GM23338 (cell line): ENCODE results near the gene TMEM50A.
"Not testable (repeated sequence)": the region's sequence is repeated elsewhere in the genome, so short reads cannot be mapped to it uniquely, and the experiment has no call there.

Source experiments
- CREB1 ChIP-seq: fragments of 250-450 bp; sonication (Bioruptor Pico); IDR thresholded peaks from 2 replicates; pipeline ENCODE4 v1.5.0; 2020; ENCODE audit warnings: low read depth, mild to moderate bottlenecking, moderate library complexity
- CTCF ChIP-seq, 2 experiments: fragments of 200-600 bp in 1 of 2; sonication (generic) in 1 of 2; conservative IDR thresholded peaks; 2 replicates each; pipeline versions ENCODE4 v1.5.1 to v1.6.1; 2016 to 2017; ENCODE audit warnings: antibody characterized with exemption in 2 of 2, low read depth in 2 of 2, mild to moderate bottlenecking in 2 of 2, moderate library complexity in 1 of 2
- EZH2 ChIP-seq: fragments of 200-600 bp; sonication (generic); IDR thresholded peaks from one replicate; pipeline ENCODE4 v1.8.0; 2017; ENCODE audit warnings: antibody characterized with exemption, mild to moderate bottlenecking, low read depth; ENCODE audit not compliant: unreplicated experiment
- EZH2phosphoT487 ChIP-seq: fragments of 200-600 bp; sonication (generic); IDR thresholded peaks from one replicate; pipeline ENCODE4 v1.8.1; 2018; ENCODE audit warnings: antibody characterized with exemption; ENCODE audit not compliant: unreplicated experiment
- JUNB ChIP-seq: IDR thresholded peaks from one replicate; pipeline ENCODE4 v1.6.1; 2016; ENCODE audit warnings: antibody characterized with exemption; ENCODE audit not compliant: unreplicated experiment
- POLR2AphosphoS5 ChIP-seq: IDR thresholded peaks from 2 replicates; pipeline ENCODE4 v1.6.1; 2016; ENCODE audit warnings: antibody characterized with exemption, low read depth
- REST ChIP-seq: IDR thresholded peaks from one replicate; pipeline ENCODE4 v1.6.1; 2018; ENCODE audit warnings: antibody characterized with exemption; ENCODE audit not compliant: unreplicated experiment

- TF ChIP-seq CTCF (conservative IDR thresholded peaks at IDR 0.05; ENCODE audit: low read depth in 2 of 2); EZH2; POLR2AphosphoS5; REST; JUNB; EZH2phosphoT487; CREB1 (CRISPR knock-in tag): not testable (repeated sequence)
Observed at GRCh38 chr1:25324407-25324806, 13.7 kb upstream of the TMEM50A start.
